ENCODE results near the gene IP6K3. TPM values are rescaled to one million over a fixed set of nuclear protein-coding genes. Genes with fewer than 3 reads are reported as not detected.

Gene IP6K3
- total RNA-seq, 1 donor from 2014 or later = not detected

DNA sequence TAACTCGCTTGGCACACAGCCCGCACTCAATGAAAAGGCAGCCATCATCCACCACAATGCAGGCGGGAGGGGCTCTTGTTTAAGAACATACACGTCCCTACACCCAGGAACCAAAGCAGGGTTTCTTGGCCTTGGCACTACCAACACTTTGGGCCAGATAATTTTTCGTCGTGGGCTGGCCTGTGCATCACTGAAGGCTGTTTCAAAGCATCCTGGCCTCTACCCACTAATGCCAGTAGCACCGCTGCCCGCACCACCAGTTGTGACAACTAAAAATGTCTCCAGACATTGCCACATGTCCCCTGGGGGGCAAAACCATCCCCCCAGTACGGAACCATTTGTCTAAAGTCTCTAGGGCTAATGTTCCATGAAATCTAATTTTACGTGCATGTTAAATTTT, 48.2 kb downstream of the IP6K3 start:
- DNase-seq = no peak
- peak overlapping the region; percentile 28 for H3K4me3 Mint-ChIP-seq
- H3K36me3 Mint-ChIP-seq (ENCODE audit: low read depth) = peaks cover 29% of the 10 kb centered on the region

DNA sequence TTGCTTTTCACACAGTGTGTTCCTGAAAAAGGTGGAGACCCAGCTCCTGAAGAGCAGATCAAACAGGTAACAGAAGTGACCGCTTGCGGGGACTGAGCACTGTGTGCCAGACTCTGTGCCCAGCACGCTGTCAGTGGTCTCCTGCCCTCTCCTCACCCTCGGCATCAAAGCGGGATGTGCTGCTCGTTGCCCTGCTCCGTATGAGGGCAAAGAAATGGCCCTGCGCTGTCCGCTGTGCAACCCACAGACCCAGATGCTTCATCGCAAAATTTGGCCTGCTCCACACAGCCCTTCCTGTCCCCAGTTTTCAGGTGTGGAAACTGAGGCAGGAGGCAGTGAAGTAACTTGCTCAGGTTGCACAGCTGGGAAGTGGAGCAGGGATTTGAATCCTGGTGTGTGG, 48.9 kb downstream of the IP6K3 start:
- ChIA-PET CTCF (interaction anchor here (0.8 to 1.4 kb wide), 3 partner anchors 13 to 113 kb away, joined by 3 to 6 read pairs (median 5); no protein-coding TSS in a partner anchor), POLR2A (interaction anchor here (0.6 to 2.0 kb wide), 5 partner anchors 14 to 385 kb away, joined by 3 to 11 read pairs (median 4); partner anchors contain the start of genes ITPR3 and UQCC2)
- H3K36me3 Mint-ChIP-seq (ENCODE audit: low read depth) = peaks cover 34% of the 10 kb centered on the region
- peak overlapping the region; percentile 90 for H3K27ac Mint-ChIP-seq
- peak overlapping the region; percentile 8 for H3K4me3 Mint-ChIP-seq
- no peaks in the 10 kb centered on the region for H3K9me3 Mint-ChIP-seq
- intact Hi-C loops (cut with micrococcal nuclease) = loop anchor here (2.0 to 5.0 kb wide), 3 partner anchors 13 to 271 kb away; partner anchors contain the start of genes ITPR3 and UQCC2
- TF ChIP-seq, protein P1, sequence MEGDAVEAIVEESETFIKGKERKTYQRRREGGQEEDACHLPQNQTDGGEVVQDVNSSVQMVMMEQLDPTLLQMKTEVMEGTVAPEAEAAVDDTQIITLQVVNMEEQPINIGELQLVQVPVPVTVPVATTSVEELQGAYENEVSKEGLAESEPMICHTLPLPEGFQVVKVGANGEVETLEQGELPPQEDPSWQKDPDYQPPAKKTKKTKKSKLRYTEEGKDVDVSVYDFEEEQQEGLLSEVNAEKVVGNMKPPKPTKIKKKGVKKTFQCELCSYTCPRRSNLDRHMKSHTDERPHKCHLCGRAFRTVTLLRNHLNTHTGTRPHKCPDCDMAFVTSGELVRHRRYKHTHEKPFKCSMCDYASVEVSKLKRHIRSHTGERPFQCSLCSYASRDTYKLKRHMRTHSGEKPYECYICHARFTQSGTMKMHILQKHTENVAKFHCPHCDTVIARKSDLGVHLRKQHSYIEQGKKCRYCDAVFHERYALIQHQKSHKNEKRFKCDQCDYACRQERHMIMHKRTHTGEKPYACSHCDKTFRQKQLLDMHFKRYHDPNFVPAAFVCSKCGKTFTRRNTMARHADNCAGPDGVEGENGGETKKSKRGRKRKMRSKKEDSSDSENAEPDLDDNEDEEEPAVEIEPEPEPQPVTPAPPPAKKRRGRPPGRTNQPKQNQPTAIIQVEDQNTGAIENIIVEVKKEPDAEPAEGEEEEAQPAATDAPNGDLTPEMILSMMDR (IDR thresholded peaks at IDR 0.05) = no peak
- H3K27me3 Mint-ChIP-seq = no peaks in the 10 kb centered on the region
- H3K4me1 Mint-ChIP-seq = peaks cover 91% of the 10 kb centered on the region
- DNase-seq (no peak), ATAC-seq (ENCODE audit: low read depth) (no peak)

More for the DNA sequence above, 48.2 kb downstream of the IP6K3 start:
- intact Hi-C loops (cut with micrococcal nuclease) = loop anchor here (5.0 kb wide), 1 partner anchor 271 kb away; no protein-coding TSS in a partner anchor
- Mint-ChIP-seq H3K27me3 (no peaks in the 10 kb centered on the region), H3K27ac (peak overlapping the region; percentile 74), H3K9me3 (no peaks in the 10 kb centered on the region), H3K4me1 (peaks cover 84% of the 10 kb centered on the region)
- TF ChIP-seq, protein P1 (IDR thresholded peaks at IDR 0.05) = no peak
- POLR2A ChIA-PET = no interaction called here
- CTCF ChIA-PET = no interaction called here
- no peak for ATAC-seq (ENCODE audit: low read depth)

DNA sequence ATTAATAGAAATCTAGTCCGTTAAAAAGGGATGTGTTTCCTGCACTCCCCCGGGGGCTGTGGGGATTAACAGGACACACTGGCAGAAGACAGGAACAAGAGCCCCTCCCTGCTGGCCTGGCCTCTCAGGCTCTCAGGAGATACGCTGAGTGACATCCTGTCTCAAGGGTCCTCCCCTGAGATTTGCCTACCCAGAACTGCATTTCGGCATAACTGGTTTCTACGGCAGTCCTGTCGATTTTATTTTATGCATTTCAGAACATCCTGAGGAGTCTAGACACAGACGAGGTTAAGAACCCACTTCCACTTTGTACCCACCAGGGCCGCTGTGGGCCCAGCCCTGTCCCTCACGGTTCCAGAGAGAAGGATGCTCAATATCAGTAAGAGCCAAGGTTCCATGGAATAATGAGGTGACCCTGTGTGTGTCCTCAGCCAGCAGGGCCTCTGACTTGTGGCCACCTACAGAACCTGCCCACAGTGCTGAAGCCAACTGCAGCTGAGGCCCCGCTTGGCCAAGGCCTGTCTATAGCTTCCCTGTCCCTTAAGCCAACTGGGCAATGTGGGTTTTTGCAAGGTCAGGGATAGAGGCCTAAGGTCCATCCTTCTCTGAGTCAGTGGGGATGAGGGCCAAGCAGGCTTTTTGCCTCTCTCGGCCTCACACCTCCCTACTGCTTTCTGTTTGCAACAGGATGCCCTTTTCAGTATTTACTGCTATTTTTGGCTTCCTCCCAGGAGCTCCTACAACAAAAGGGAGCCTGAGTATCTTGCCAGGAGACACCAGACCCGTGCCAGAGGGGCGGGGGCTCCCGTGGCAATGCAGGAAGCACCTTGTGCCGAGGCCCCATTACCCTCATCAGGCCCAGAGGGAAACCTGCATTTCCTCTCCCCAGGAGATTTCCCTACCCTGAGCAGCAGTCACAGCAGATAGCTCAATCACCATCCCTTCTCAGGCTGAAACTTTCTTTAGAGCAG, 49.9 kb downstream of the IP6K3 start:
- CTCF ChIA-PET = interaction anchor here (0.8 to 1.4 kb wide), 3 partner anchors 14 to 112 kb away, joined by 3 to 6 read pairs (median 5); no protein-coding TSS in a partner anchor
- TF ChIP-seq, protein P1 (IDR thresholded peaks at IDR 0.05) = no peak
- intact Hi-C loops (cut with micrococcal nuclease) = loop anchor here (1.0 to 5.0 kb wide), 4 partner anchors 14 to 270 kb away; partner anchors contain the start of genes ITPR3 and UQCC2
- Mint-ChIP-seq H3K9me3 (no peaks in the 10 kb centered on the region), H3K36me3 (ENCODE audit: low read depth) (peaks cover 40% of the 10 kb centered on the region), H3K4me1 (peaks cover 95% of the 10 kb centered on the region), H3K4me3 (peak overlapping the region; percentile 73), H3K27ac (peak overlapping the region; percentile 90), H3K27me3 (no peaks in the 10 kb centered on the region)
- DNase-seq (peak; percentile 45), ATAC-seq (ENCODE audit: low read depth) (peak; percentile 72)
- POLR2A ChIA-PET = interaction anchor here (0.6 to 2.0 kb wide), 8 partner anchors 15 to 384 kb away, joined by 3 to 11 read pairs (median 4); partner anchors contain the start of genes BAK1, ITPR3 and UQCC2

DNA sequence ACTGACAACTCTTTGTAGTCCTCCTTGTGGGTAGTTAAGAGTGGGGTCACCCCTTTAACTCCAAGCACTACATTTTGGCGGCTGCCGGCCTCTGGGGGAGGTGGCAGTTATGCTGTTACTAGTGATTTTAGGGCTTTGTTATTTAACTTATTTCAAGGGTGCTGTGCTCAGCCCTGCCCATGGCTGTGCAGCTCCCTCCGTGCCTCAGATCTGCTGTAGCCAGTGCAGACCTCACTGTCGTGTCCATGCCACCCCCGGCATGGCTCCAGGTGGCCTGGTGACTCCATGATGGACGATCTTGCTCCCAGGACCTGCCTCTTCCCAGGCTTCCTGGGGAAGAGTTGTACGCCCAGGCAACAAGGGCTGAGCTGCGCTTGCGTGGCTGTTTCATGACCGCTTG, 50.6 kb downstream of the IP6K3 start:
- Mint-ChIP-seq H3K4me1 (peaks cover 93% of the 10 kb centered on the region), H3K27ac (peak overlapping the region; percentile 90), H3K4me3 (peak overlapping the region; percentile 73), H3K27me3 (no peaks in the 10 kb centered on the region), H3K36me3 (ENCODE audit: low read depth) (peaks cover 48% of the 10 kb centered on the region), H3K9me3 (no peaks in the 10 kb centered on the region)
- ATAC-seq (ENCODE audit: low read depth) (no peak), DNase-seq (no peak)
- intact Hi-C loops (cut with micrococcal nuclease) = loop anchor here (1.0 to 5.0 kb wide), 4 partner anchors 15 to 269 kb away; partner anchors contain the start of genes ITPR3 and UQCC2
- POLR2A ChIA-PET = interaction anchor here (1.2 to 2.0 kb wide), 6 partner anchors 15 to 125 kb away, joined by 3 to 11 read pairs (median 8); partner anchors contain the start of genes BAK1, ITPR3 and UQCC2
- TF ChIP-seq, protein P1 (IDR thresholded peaks at IDR 0.05) = no peak
- CTCF ChIA-PET = interaction anchor here (0.9 kb wide), 1 partner anchor 16 kb away, joined by 3 read pairs; no protein-coding TSS in a partner anchor
